Endothelial cell (in vitro differentiated cells): Measurements from ENCODE around the gene PEA15. TPM values are rescaled to one million over a fixed set of nuclear protein-coding genes. Genes with fewer than 3 reads are reported as not detected.

Experiments
- DNase-seq: peaks from one replicate; pipeline ENCODE4 v3.0.0; 2021; ENCODE audit warnings: low spot score
- H3K27ac Mint-ChIP-seq: one replicate; pipeline ENCODE4 v1.8.0; 2021; ENCODE audit warnings: mixed read lengths, inconsistent platforms; ENCODE audit not compliant: unreplicated experiment
- H3K27me3 Mint-ChIP-seq: one replicate; pipeline ENCODE4 v1.8.0; 2021; ENCODE audit warnings: mild to moderate bottlenecking, moderate library complexity, mixed read lengths, inconsistent platforms; ENCODE audit not compliant: unreplicated experiment
- H3K36me3 Mint-ChIP-seq: one replicate; pipeline ENCODE4 v1.8.0; 2021; ENCODE audit warnings: mild to moderate bottlenecking, low read depth, mixed read lengths, inconsistent platforms; ENCODE audit not compliant: unreplicated experiment
- H3K4me1 Mint-ChIP-seq: one replicate; pipeline ENCODE4 v1.8.0; 2021; ENCODE audit warnings: mild to moderate bottlenecking, mixed read lengths, inconsistent platforms; ENCODE audit not compliant: unreplicated experiment
- H3K4me3 Mint-ChIP-seq: one replicate; pipeline ENCODE4 v1.8.0; 2021; ENCODE audit warnings: mild to moderate bottlenecking, mixed read lengths, inconsistent platforms; ENCODE audit not compliant: unreplicated experiment
- H3K9me3 Mint-ChIP-seq: one replicate; pipeline ENCODE4 v1.8.0; 2021; ENCODE audit warnings: mixed read lengths, inconsistent platforms; ENCODE audit not compliant: unreplicated experiment
- total RNA-seq: library from RNA; stranded (reverse); fragmentation: NEBNext Ultra II Directional; extraction: Animal tissue kit (Norgen Biotek cat#: 25700); gene quantifications from one replicate; pipeline ENCODE4 v1.2.1, GENCODE V29; 2021; ENCODE audit not compliant: unreplicated experiment
- TF ChIP-seq, protein P1 (sequence below): fragments of 200-600 bp; sonication (generic); IDR thresholded peaks from one replicate; pipeline ENCODE4 v1.5.0; 2021; ENCODE audit warnings: antibody characterized with exemption; ENCODE audit not compliant: unreplicated experiment

PEA15 gene
- total RNA-seq, 1 donor from 2014 or later, result 593 TPM

DNA sequence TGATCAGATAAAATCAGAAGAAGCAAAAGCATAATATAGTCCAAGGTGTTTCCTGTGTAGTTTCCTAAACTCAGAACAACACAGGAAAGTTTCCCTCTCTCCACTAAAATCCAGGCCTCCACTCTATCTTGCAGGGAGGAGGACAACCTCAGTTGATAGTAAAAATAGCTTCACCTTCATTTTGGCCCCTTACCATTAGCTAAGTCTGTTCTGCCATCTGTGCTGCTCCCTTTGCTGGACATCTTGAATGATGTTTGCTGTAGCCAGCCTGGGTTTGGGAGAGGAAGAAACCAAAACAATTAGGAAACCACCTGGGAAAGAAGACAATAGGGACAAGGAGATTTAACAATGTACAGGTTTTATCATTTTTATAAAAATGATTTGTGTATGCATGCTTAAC is 38.6 kb downstream of the PEA15 start:
- TF ChIP-seq, protein P1, sequence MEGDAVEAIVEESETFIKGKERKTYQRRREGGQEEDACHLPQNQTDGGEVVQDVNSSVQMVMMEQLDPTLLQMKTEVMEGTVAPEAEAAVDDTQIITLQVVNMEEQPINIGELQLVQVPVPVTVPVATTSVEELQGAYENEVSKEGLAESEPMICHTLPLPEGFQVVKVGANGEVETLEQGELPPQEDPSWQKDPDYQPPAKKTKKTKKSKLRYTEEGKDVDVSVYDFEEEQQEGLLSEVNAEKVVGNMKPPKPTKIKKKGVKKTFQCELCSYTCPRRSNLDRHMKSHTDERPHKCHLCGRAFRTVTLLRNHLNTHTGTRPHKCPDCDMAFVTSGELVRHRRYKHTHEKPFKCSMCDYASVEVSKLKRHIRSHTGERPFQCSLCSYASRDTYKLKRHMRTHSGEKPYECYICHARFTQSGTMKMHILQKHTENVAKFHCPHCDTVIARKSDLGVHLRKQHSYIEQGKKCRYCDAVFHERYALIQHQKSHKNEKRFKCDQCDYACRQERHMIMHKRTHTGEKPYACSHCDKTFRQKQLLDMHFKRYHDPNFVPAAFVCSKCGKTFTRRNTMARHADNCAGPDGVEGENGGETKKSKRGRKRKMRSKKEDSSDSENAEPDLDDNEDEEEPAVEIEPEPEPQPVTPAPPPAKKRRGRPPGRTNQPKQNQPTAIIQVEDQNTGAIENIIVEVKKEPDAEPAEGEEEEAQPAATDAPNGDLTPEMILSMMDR, result no peak
- peak overlapping the region; percentile 88 for H3K27ac Mint-ChIP-seq
- DNase-seq, result no peak

DNA sequence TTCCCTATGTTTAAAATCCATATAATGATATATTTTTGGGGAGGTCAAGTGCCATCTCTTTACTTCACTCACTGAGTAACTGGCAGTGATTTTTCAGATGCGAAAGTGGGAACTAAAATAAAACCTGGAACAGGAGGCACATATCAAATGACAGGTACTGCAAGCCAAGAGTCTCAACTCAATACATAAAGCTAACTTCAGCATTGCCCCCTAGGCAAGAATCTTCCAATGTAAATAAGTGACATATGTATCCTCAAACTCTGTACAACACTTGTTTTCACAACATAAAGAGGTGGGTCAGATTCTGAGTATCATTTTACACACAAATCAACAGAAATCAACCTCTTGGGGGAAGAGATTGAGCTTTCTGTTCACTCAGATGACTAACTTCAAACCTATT is 39.0 kb downstream of the PEA15 start:
- H3K27ac Mint-ChIP-seq, result no peak overlapping the region
- peaks cover 19% of the 10 kb centered on the region for H3K36me3 Mint-ChIP-seq
- no peaks in the 10 kb centered on the region for H3K9me3 Mint-ChIP-seq
- no peak overlapping the region for H3K4me3 Mint-ChIP-seq
- H3K27me3 Mint-ChIP-seq, result no peaks in the 10 kb centered on the region
- TF ChIP-seq, protein P1, result no peak
- DNase-seq, result no peak
- H3K4me1 Mint-ChIP-seq, result peaks cover 41% of the 10 kb centered on the region

More for the DNA sequence above, 38.6 kb downstream of the PEA15 start:
- H3K4me1 Mint-ChIP-seq, result peaks cover 41% of the 10 kb centered on the region
- H3K36me3 Mint-ChIP-seq, result peaks cover 24% of the 10 kb centered on the region
- H3K4me3 Mint-ChIP-seq, result peak overlapping the region; percentile 56
- H3K9me3 Mint-ChIP-seq, result no peaks in the 10 kb centered on the region
- H3K27me3 Mint-ChIP-seq, result no peaks in the 10 kb centered on the region

DNA sequence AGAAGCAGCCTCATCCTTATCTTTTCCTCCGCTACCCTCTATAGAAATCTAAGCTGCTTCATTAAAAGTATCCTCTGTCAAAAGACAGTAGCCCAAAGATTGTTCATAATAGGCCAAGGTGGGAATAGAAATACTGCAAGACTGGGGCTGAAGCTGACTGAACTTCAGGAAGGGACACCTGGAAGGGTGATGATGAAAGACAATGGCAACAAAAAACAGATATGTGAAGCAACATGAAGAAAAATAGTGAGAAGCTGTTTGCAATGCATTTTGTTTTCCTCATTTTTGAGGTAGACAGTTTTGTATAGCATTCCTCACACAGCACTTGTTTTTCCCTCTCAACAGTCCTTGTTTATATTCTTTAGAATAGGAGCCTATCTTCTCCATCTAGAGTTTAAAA is 40.2 kb downstream of the PEA15 start:
- peaks cover 36% of the 10 kb centered on the region for H3K4me1 Mint-ChIP-seq
- DNase-seq, result no peak
- H3K27me3 Mint-ChIP-seq, result no peaks in the 10 kb centered on the region
- no peaks in the 10 kb centered on the region for H3K9me3 Mint-ChIP-seq
- no peak overlapping the region for H3K4me3 Mint-ChIP-seq
- peaks cover 8% of the 10 kb centered on the region for H3K36me3 Mint-ChIP-seq
- H3K27ac Mint-ChIP-seq, result no peak overlapping the region
- TF ChIP-seq, protein P1, result no peak

DNA sequence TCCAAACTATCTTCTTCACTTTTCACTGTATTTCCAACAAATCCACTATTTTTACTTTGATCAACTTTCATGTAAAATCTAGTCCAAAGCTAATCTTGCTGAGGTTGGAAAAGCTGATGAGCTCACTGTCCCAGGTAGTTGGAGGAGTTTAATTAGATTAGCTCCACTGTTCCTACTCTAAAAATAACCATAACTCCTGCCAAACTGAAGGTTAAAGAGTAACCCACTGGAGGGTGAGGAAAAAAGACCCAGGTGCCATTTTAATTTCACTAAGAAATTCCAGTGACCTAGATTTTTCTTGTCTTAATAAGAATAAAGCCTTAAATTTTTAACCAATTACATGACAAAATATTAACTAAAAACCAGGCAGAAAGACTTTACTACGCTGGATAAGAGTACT is 41.9 kb downstream of the PEA15 start:
- H3K4me1 Mint-ChIP-seq, result peaks cover 31% of the 10 kb centered on the region
- H3K36me3 Mint-ChIP-seq, result no peaks in the 10 kb centered on the region
- no peaks in the 10 kb centered on the region for H3K9me3 Mint-ChIP-seq
- H3K27me3 Mint-ChIP-seq, result no peaks in the 10 kb centered on the region
- TF ChIP-seq, protein P1, result no peak
- no peak overlapping the region for H3K4me3 Mint-ChIP-seq
- no peak overlapping the region for H3K27ac Mint-ChIP-seq
- DNase-seq, result no peak

DNA sequence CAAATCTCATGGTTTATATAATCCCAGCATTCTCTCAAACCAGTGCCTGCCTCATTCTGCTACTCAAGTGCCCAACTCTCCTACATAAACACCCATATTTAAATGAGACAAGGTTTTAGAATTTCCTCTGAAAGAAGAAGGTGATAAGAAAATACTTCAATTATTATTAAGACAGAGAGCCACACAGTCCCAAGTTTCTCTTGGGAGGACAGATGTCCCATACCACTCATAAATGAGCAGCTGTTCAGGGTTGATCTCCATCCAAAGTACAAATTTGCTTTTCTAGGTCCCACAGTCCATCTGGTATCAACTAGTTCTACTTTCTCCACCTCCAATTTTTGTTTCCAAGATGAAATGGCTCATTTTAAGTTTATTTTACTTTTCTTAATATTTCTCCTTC is 45.8 kb downstream of the PEA15 start:
- no peaks in the 10 kb centered on the region for H3K4me1 Mint-ChIP-seq
- no peaks in the 10 kb centered on the region for H3K36me3 Mint-ChIP-seq
- H3K9me3 Mint-ChIP-seq, result no peaks in the 10 kb centered on the region
- no peaks in the 10 kb centered on the region for H3K27me3 Mint-ChIP-seq
- TF ChIP-seq, protein P1, result no peak
- DNase-seq, result no peak
- H3K4me3 Mint-ChIP-seq, result no peak overlapping the region
- H3K27ac Mint-ChIP-seq, result no peak overlapping the region
